ENCODE results near the gene SPIRE2.
"Not testable (repeated sequence)": the region's sequence is repeated elsewhere in the genome, so short reads cannot be mapped to it uniquely, and the experiment has no call there.

Gene SPIRE2

GRCh38 chr16:89827383-89828198, 684 bp upstream of the SPIRE2 start:
- H3K27me3 ChIP-seq (replicated peaks; ENCODE audit: control insufficient read depth, insufficient read depth, low read length) = no peaks in the 10 kb centered on the region; the same call in 1 of the 2 replicates
- DNase-seq (ENCODE audit: extremely low read depth, insufficient read length) = no peak
- TF ChIP-seq, protein P1, sequence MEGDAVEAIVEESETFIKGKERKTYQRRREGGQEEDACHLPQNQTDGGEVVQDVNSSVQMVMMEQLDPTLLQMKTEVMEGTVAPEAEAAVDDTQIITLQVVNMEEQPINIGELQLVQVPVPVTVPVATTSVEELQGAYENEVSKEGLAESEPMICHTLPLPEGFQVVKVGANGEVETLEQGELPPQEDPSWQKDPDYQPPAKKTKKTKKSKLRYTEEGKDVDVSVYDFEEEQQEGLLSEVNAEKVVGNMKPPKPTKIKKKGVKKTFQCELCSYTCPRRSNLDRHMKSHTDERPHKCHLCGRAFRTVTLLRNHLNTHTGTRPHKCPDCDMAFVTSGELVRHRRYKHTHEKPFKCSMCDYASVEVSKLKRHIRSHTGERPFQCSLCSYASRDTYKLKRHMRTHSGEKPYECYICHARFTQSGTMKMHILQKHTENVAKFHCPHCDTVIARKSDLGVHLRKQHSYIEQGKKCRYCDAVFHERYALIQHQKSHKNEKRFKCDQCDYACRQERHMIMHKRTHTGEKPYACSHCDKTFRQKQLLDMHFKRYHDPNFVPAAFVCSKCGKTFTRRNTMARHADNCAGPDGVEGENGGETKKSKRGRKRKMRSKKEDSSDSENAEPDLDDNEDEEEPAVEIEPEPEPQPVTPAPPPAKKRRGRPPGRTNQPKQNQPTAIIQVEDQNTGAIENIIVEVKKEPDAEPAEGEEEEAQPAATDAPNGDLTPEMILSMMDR (IDR thresholded peaks at IDR 0.05; ENCODE audit: insufficient read depth, low read length, poor library complexity, severe bottlenecking) = no peak
- no peak overlapping the region; the same call in 1 of the 2 replicates for H3K4me3 ChIP-seq (replicated peaks; ENCODE audit: low read depth, low read length)
- no peaks in the 10 kb centered on the region for H3K36me3 ChIP-seq (ENCODE audit: control insufficient read depth, insufficient read depth, low read length)

GRCh38 chr16:89828870-89829629, 775 bp downstream of the SPIRE2 start:
- TF ChIP-seq, protein P1 (IDR thresholded peaks at IDR 0.05; ENCODE audit: insufficient read depth, low read length, poor library complexity, severe bottlenecking) = no peak
- no peaks in the 10 kb centered on the region; the same call in 1 of the 2 replicates for H3K27me3 ChIP-seq (replicated peaks; ENCODE audit: control insufficient read depth, insufficient read depth, low read length)
- no peak for DNase-seq (ENCODE audit: extremely low read depth, insufficient read length)
- no peak overlapping the region; the same call in 1 of the 2 replicates for H3K4me3 ChIP-seq (replicated peaks; ENCODE audit: low read depth, low read length)
- no peaks in the 10 kb centered on the region for H3K36me3 ChIP-seq (ENCODE audit: control insufficient read depth, insufficient read depth, low read length)

DNA sequence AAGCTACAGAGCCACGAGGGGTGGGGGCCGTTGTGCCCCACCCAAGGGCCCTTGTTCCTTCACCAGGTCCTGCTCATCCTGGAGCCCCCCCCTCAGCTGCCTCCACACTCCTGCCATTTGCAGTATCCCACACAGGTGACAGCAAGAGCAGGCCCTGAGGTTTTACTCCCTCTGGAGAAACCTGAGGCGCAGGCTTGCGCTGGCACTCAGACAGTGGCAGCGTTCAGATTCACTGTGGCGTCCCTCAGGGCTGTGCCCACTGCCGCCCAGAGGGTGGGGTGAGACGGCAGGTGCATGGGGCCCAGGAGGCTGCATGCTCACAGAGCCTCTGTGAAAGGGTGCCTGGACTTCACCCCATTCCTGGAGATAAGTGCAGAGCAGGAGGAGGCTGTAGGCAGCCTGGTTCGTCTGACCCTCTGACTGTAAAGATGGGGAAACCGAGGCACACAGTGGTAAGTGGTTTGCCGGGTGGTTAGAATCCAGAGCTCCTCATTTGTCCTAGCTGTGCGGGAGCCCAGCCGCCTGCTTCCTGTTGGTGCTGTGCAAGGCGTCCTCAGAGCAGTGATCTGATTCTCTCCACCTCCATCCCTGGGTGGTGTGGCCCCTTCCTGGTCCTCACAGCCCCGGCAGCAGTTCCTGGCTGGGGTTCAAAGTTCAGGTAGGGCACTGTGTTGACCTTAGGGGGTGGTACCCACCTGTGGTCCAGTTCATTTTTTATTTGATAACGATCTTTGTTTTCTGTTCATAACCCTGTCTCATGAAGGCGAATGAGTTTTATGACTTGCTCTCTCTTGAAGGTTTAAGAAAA, 1.6 kb downstream of the SPIRE2 start:
- no peak overlapping the region for H3K4me3 ChIP-seq (replicated peaks; ENCODE audit: low read depth, low read length)
- H3K27me3 ChIP-seq (replicated peaks; ENCODE audit: control insufficient read depth, insufficient read depth, low read length) = no peaks in the 10 kb centered on the region; the same call in 1 of the 2 replicates
- H3K36me3 ChIP-seq (ENCODE audit: control insufficient read depth, insufficient read depth, low read length) = no peaks in the 10 kb centered on the region
- TF ChIP-seq, protein P1 (IDR thresholded peaks at IDR 0.05; ENCODE audit: insufficient read depth, low read length, poor library complexity, severe bottlenecking) = no peak
- no peak for DNase-seq (ENCODE audit: extremely low read depth, insufficient read length)

- no peak overlapping the region for H3K4me3 ChIP-seq (replicated peaks; ENCODE audit: low read depth, low read length)
- H3K27me3 ChIP-seq (replicated peaks; ENCODE audit: control insufficient read depth, insufficient read depth, low read length) = no peaks in the 10 kb centered on the region; the same call in 1 of the 2 replicates
- no peak for DNase-seq (ENCODE audit: extremely low read depth, insufficient read length)
- TF ChIP-seq, protein P1 (IDR thresholded peaks at IDR 0.05; ENCODE audit: insufficient read depth, low read length, poor library complexity, severe bottlenecking) = no peak
- no peaks in the 10 kb centered on the region for H3K36me3 ChIP-seq (ENCODE audit: control insufficient read depth, insufficient read depth, low read length)
Observed at GRCh38 chr16:89831810-89832328, 3.6 kb downstream of the SPIRE2 start.

DNA sequence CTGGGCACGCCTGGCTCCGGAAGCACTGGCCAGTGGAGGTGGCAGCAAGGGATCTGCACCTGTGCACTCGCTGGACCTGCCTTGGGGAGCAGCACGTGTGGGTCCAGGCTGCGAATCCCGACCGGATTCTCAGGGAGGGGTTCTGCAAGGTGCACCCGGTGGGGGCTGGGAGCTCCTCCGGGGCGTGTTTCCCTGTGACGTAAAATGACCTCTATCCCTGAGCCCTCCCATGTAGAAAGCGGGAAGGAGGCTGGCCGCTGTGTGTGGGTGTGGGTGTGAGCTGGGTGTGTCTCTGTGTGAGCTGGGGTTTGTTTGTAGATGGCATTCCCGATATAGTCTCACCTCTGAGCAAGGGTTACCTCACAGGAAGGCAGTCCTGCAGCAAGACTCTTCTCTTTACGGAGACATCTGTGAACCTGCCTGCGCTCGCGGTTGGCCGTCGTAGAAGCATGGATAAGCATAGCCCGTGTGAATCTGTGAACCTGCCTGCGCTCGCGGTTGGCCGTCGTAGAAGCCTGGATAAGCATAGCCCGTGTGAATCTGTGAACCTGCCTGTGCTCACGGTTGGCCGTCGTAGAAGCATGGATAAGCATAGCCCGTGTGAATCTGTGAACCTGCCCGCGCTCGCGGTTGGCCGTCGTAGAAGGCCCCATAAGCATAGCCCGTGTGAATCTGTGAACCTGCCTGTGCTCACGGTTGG, 5.5 kb downstream of the SPIRE2 start:
- not testable (repeated sequence) for H3K4me3 ChIP-seq (replicated peaks; ENCODE audit: low read depth, low read length); H3K36me3 ChIP-seq (ENCODE audit: control insufficient read depth, insufficient read depth, low read length); DNase-seq (ENCODE audit: extremely low read depth, insufficient read length); H3K27me3 ChIP-seq (replicated peaks; ENCODE audit: control insufficient read depth, insufficient read depth, low read length)

DNA sequence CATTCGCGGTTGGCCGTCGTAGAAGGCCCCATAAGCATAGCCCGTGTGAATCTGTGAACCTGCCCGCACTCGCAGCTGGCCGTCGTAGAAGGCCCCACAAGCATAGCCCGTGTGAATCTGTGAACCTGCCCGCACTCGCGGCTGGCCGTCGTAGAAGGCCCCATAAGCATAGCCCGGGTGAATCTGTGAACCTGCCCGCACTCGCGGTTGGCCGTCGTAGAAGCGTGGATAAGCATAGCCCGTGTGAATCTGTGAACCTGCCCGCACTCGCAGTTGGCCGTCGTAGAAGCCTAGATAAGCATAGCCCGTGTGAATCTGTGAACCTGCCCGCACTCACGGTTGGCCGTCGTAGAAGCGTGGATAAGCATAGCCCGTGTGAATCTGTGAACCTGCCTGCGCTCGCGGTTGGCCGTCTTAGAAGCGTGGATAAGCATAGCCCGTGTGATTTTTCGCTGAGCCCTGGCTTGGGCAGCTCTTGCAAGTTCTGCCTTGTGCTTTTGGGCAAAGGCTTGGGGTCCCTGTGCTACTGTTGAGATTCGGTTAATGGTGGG, 6.6 kb downstream of the SPIRE2 start:
- DNase-seq (ENCODE audit: extremely low read depth, insufficient read length); H3K36me3 ChIP-seq (ENCODE audit: control insufficient read depth, insufficient read depth, low read length); H3K27me3 ChIP-seq (replicated peaks; ENCODE audit: control insufficient read depth, insufficient read depth, low read length); H3K4me3 ChIP-seq (replicated peaks; ENCODE audit: low read depth, low read length): not testable (repeated sequence)

- not testable (repeated sequence) for H3K36me3 ChIP-seq (ENCODE audit: control insufficient read depth, insufficient read depth, low read length); H3K4me3 ChIP-seq (replicated peaks; ENCODE audit: low read depth, low read length); DNase-seq (ENCODE audit: extremely low read depth, insufficient read length); H3K27me3 ChIP-seq (replicated peaks; ENCODE audit: control insufficient read depth, insufficient read depth, low read length)
Observed at GRCh38 chr16:89836484-89836883, 8.2 kb downstream of the SPIRE2 start.
